NCI-H2171 treated with DMSO at 0.1 percent for 48 hours (cell line): Measurements from ENCODE around the gene CRTC3.

Experiments
- DNase-seq: peaks from one replicate; lab custom pipeline; 2025; lab: John Stamatoyannopoulos, UW

CRTC3 gene

GRCh38 chr15:90594301-90594738, 64.6 kb downstream of the CRTC3 start:
- no peak for DNase-seq

- DNase-seq, result no peak
Measured at GRCh38 chr15:90595763-90596155, 66.0 kb downstream of the CRTC3 start.

GRCh38 chr15:90596943-90597342, 67.2 kb downstream of the CRTC3 start:
- no peak for DNase-seq

GRCh38 chr15:90597577-90597976, 67.9 kb downstream of the CRTC3 start:
- DNase-seq, result no peak

GRCh38 chr15:90598031-90598577, 68.4 kb downstream of the CRTC3 start:
- no peak for DNase-seq

GRCh38 chr15:90598679-90599078, 69.0 kb downstream of the CRTC3 start:
- DNase-seq, result no peak

DNA sequence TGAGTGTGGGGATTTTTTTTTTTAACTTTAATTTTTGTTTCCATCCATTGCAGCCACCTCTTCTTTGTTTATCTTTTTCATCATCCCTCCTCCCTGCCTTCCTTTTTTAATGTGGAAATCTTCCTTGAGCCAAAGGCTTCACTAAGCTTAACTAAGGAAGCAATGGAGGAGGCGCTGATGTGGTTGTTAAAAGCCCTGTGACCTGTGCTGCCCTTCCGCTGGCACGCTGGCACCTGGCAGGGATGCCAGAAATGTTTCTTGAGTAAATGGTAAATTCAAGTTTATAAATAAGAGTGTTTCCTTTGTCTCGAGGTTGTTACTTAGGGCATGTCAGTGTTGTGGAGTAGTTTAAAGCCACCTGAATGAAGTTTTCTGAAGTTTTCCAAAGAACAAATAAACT, 69.4 kb downstream of the CRTC3 start:
- DNase-seq, result no peak

- no peak for DNase-seq
Measured at GRCh38 chr15:90599644-90600043, 69.9 kb downstream of the CRTC3 start.

DNA sequence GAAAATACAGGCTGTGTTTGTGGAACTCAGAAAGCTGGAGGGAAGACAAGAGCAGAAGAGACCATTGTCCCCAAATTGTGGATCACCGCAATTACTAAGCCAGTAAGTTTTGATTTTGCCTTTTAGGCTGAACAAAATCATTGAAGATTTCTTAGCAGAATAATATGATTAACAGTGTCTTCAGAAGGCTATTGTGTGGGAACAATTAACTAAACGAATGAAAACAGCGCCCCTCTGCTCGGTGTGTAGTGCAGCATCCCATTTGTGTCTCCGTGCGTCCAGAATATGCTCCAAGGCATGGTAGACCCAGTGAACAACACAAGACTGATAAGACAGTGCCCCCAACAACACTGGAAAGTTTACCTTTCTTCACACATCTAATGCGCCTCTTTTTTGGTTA, 71.2 kb downstream of the CRTC3 start:
- DNase-seq, result no peak

- no peak for DNase-seq
Measured at GRCh38 chr15:90603893-90604292, 74.2 kb downstream of the CRTC3 start.

DNA sequence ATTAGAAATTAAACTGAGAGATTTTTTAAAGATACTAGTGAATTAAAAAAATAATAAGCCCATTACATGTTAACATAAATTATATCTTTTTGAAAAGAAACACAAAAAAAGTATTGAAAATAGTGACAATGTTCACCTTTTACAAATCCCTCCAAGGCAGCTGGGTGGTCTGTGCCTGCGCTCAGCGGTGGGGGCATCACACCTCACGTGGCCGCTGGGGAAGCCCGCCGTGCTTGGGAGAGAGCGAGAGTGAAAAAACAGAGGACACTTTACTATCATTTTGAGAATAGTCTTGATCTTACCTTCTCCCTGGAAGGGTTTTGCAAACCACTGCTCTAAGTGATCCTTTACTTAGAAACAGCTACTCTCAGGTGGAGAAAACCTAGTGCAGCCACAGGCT, 76.9 kb downstream of the CRTC3 start:
- DNase-seq, result no peak

GRCh38 chr15:90607361-90607760, 77.6 kb downstream of the CRTC3 start:
- DNase-seq, result no peak

- DNase-seq, result peak; percentile 9
Measured at GRCh38 chr15:90609242-90610180, 79.8 kb downstream of the CRTC3 start.

GRCh38 chr15:90610190-90610589, 80.5 kb downstream of the CRTC3 start:
- no peak for DNase-seq

DNA sequence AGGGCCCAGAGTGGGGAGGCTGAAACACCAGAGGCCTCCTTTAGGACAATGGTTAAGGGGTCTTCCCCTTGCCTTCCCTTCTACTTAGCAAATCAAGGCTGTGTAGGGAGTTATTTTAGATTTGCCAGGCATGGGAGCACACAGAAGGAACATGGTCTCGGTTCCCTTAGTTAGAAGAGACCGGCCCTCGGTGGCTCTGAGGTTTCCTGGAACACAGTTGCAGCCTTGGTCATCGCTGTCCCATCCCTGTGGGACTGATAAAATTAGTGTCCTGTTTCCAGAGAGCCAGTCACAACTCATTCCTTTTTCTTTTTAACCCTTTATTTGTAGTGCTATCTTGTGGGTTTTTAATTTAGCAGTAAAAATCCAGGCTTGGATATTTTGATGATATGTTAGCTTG, 81.4 kb downstream of the CRTC3 start:
- DNase-seq, result no peak

DNA sequence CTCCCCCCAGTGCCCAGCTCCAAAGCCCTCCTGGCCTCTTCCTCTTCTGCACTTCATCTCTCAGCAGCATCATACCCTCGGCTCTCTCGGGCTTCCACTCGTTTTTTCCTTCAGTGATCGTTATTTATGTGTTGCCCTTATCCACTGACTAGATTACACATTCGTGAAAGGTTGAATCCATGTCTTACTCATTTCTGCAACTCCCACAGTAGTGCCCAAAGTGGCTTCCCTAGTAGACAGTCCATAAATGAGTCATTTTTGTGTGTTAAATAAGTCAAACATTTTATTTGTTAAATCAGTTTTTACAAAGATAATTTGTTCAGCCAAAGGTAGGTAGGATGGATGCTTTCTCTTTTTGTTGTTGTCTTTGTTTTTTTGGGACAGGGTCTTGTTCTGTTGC, 87.4 kb downstream of the CRTC3 start:
- no peak for DNase-seq

DNA sequence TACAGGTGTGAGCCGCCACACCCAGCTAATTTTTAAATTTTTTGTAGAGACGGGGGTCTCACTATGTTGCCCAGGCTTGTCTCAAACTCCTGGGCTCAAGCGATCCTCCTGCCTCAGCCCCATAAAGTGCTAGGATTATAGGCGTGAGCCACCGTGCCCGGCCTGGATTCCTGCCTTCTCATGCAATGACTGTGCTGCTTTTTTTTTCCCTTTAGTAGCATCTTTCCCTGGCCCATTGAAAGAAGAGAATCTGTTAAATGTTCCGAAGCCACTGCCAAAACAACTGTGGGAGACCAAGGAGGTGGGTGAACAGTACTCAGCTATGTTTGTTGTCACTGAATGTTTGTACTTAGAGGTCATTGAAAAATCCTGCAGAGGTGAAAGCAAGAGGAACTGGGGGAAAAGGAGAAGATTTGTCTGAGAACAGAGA, 88.0 kb downstream of the CRTC3 start:
- no peak for DNase-seq

- peak; percentile 21 for DNase-seq
Measured at GRCh38 chr15:90618330-90619125, 88.8 kb downstream of the CRTC3 start.

GRCh38 chr15:90619468-90619867, 89.7 kb downstream of the CRTC3 start:
- DNase-seq, result no peak

GRCh38 chr15:90619939-90620338, 90.2 kb downstream of the CRTC3 start:
- DNase-seq, result no peak

DNA sequence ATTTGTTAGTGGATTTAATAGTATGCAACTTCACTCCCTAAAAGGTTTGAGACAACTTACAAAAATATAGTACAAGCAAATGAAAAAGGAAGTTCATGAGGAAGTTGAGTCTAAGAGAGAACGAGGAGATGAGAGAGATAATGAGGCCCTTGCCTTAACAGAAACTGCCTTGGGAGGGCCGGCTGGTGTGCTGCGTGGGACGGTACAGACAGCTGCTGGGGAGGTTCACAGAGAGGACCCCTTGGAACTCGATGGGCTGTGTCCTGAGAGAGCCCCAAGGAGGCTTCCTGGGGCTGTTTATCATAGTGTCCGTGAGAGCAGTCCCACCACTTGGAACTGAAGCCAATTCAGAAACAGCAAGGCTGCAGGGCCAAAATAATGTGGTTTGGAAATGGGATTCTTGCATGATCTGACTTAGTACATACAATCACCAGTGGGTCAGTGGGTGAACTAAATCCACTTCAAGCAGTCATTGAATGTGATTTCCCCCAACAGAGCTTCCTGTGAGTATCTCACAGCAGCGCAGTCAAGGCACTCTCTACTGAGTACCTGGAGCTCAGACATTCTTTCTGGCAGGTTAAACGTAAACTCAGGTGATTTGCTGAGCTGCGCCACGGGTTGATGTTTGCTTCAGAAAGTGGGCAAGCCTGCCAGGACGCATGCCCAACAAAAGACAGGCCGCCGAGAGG, 90.8 kb downstream of the CRTC3 start:
- DNase-seq, result no peak

DNA sequence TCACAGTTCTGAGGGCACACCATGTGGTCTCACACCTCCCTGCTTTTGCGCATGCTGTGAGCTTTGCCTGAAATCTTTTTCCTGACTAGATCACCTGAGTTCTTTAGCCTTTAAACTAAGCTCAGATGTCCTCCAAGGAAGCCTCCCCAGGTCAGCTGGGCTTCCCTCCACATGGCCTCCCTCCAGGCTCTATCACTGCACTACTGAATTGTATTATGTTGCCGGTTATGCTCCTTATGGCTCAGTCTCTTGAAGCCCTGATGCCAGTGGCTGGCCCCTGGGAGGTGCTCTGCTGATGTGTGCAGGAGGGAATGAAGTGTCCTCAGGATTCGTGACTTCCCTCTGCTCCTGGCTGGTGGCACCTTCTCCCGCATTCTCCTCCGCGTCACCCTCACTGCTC, 94.1 kb downstream of the CRTC3 start:
- no peak for DNase-seq
